Measurements from ENCODE around the gene ITSN2.

The ITSN2 gene

GRCh38 chr2:24181849-24182248 is 178.5 kb downstream of the ITSN2 start:
- in situ Hi-C loops (cut with MboI; ENCODE audit: low sequenced_read_pairs, unreplicated experiment), result no loop called here
- DNase-seq (ENCODE audit: low spot score), result no peak
- TF ChIP-seq CTCF (IDR thresholded peaks at IDR 0.05; ENCODE audit: borderline replicate concordance, control extremely low read depth, extremely low read depth, insufficient read depth, missing control alignments), result no peak

- no peak for DNase-seq (ENCODE audit: low spot score)
- TF ChIP-seq CTCF (IDR thresholded peaks at IDR 0.05; ENCODE audit: borderline replicate concordance, control extremely low read depth, extremely low read depth, insufficient read depth, missing control alignments), result no peak
- in situ Hi-C loops (cut with MboI; ENCODE audit: low sequenced_read_pairs, unreplicated experiment), result no loop called here
Measured at GRCh38 chr2:24179683-24180082, 180.7 kb downstream of the ITSN2 start.

- no peak for DNase-seq (ENCODE audit: low spot score)
- TF ChIP-seq CTCF (IDR thresholded peaks at IDR 0.05; ENCODE audit: borderline replicate concordance, control extremely low read depth, extremely low read depth, insufficient read depth, missing control alignments), result no peak
- in situ Hi-C loops (cut with MboI; ENCODE audit: low sequenced_read_pairs, unreplicated experiment), result no loop called here
Measured at GRCh38 chr2:24176326-24176725, 184.0 kb downstream of the ITSN2 start.

GRCh38 chr2:24175631-24176187 is 184.6 kb downstream of the ITSN2 start:
- no peak for DNase-seq (ENCODE audit: low spot score)
- in situ Hi-C loops (cut with MboI; ENCODE audit: low sequenced_read_pairs, unreplicated experiment), result no loop called here
- no peak for TF ChIP-seq CTCF (IDR thresholded peaks at IDR 0.05; ENCODE audit: borderline replicate concordance, control extremely low read depth, extremely low read depth, insufficient read depth, missing control alignments)

GRCh38 chr2:24174851-24175277 is 185.5 kb downstream of the ITSN2 start, which contains the start of gene FAM228A:
Gene FAM228A (plus strand): TSS chr2:24175053. CDS start chr2:24175481, 428 bp downstream.
- no peak for TF ChIP-seq CTCF (IDR thresholded peaks at IDR 0.05; ENCODE audit: borderline replicate concordance, control extremely low read depth, extremely low read depth, insufficient read depth, missing control alignments)
- in situ Hi-C loops (cut with MboI; ENCODE audit: low sequenced_read_pairs, unreplicated experiment), result no loop called here
- no peak for DNase-seq (ENCODE audit: low spot score)

GRCh38 chr2:24169023-24169422 is 191.3 kb downstream of the ITSN2 start:
- no peak for TF ChIP-seq CTCF (IDR thresholded peaks at IDR 0.05; ENCODE audit: borderline replicate concordance, control extremely low read depth, extremely low read depth, insufficient read depth, missing control alignments)
- in situ Hi-C loops (cut with MboI; ENCODE audit: low sequenced_read_pairs, unreplicated experiment), result no loop called here
- DNase-seq (ENCODE audit: low spot score), result no peak
